PC-3 (cell line): Measurements from ENCODE around the gene MRPL46. TPM values are rescaled to one million over a fixed set of nuclear protein-coding genes. Genes with fewer than 3 reads are reported as not detected.

ENCODE experiments used
- ATAC-seq: fragments of 200-7000 bp; cut with Tn5 transposase; 2 replicates; pipeline ENCODE4 v1.9.1; 2020; ENCODE audit warnings: mild to moderate bottlenecking, moderate library complexity
- BruUV-seq: library from RNA; stranded (reverse); fragments of 400-500 nt; replicated peaks from 2 replicates; lab custom pipeline; 2021; lab: Mats Ljungman, UMichigan
- CTCF ChIA-PET: fragments of 300-600 bp; sonication (Branson Sonifier 250); formaldehyde crosslinking; loops from one replicate; lab custom pipeline; 2022; ENCODE audit warnings: antibody characterized with exemption; lab: Charles Lee
- POLR2A ChIA-PET: fragments of 300-600 bp; sonication (Branson Sonifier 250); formaldehyde crosslinking; loops from one replicate; lab custom pipeline; 2022; ENCODE audit warnings: antibody characterized with exemption; ENCODE audit not compliant: unreplicated experiment; lab: Charles Lee
- DNase-seq: peaks from one replicate; pipeline ENCODE4 v3.0.0-alpha.2; 2015
- H2AFZ ChIP-seq: fragments of 300-600 bp; sonication (generic); 2 replicates; pipeline ENCODE4 v1.6.0; 2016; ENCODE audit warnings: antibody characterized with exemption, low read length
- H3F3A ChIP-seq: fragments of 300-600 bp; sonication (generic); one replicate; pipeline ENCODE4 v1.6.0; 2017; ENCODE audit warnings: antibody characterized with exemption, low read length, control low read depth, mild to moderate bottlenecking; ENCODE audit not compliant: unreplicated experiment
- H3K27ac ChIP-seq: fragments of 300-600 bp; sonication (generic); 2 replicates; pipeline ENCODE4 v1.5.1; 2016; ENCODE audit warnings: mild to moderate bottlenecking, low read length
- H3K27me3 ChIP-seq: fragments of 300-600 bp; sonication (generic); 2 replicates; pipeline ENCODE4 v1.6.1; 2016; ENCODE audit warnings: low read length, mixed read lengths
- H3K36me3 ChIP-seq: fragments of 300-600 bp; sonication (generic); 2 replicates; pipeline ENCODE4 v1.6.1; 2016; ENCODE audit warnings: low read depth, mixed run types, low read length, mixed read lengths
- H3K4me1 ChIP-seq: fragments of 300-600 bp; sonication (generic); 2 replicates; pipeline ENCODE4 v1.5.1; 2016; ENCODE audit warnings: low read length; ENCODE audit not compliant: insufficient read depth
- H3K4me2 ChIP-seq: fragments of 300-600 bp; sonication (generic); 2 replicates; pipeline ENCODE4 v1.6.0; 2016; ENCODE audit warnings: low read length
- H3K4me3 ChIP-seq: fragments of 300-600 bp; sonication (generic); 2 replicates; pipeline ENCODE4 v1.5.1; 2016; ENCODE audit warnings: mild to moderate bottlenecking, low read length, mixed read lengths
- H3K79me2 ChIP-seq: fragments of 300-600 bp; sonication (generic); 2 replicates; pipeline ENCODE4 v1.6.1; 2017; ENCODE audit warnings: low read length, mixed read lengths
- H3K9ac ChIP-seq: fragments of 300-600 bp; sonication (generic); 2 replicates; pipeline ENCODE4 v1.6.0; 2016; ENCODE audit warnings: mild to moderate bottlenecking, low read length
- H3K9me2 ChIP-seq: fragments of 300-600 bp; sonication (generic); replicated peaks from 2 replicates; pipeline ENCODE4 v1.6.1; 2016; ENCODE audit warnings: mixed run types, low read length, mixed read lengths
- H3K9me3 ChIP-seq: fragments of 300-600 bp; sonication (generic); 2 replicates; pipeline ENCODE4 v1.6.1; 2016; ENCODE audit warnings: low read length, mixed read lengths
- H4K20me1 ChIP-seq: fragments of 300-600 bp; sonication (generic); 2 replicates; pipeline ENCODE4 v1.6.1; 2016; ENCODE audit warnings: low read length, mixed read lengths
- EZH2 ChIP-seq: fragments of 300-600 bp; sonication (generic); IDR thresholded peaks from one replicate; pipeline ENCODE4 v1.6.1; 2017; ENCODE audit warnings: antibody characterized with exemption, mild to moderate bottlenecking, low read length; ENCODE audit not compliant: unreplicated experiment
- EZH2phosphoT487 ChIP-seq: fragments of 300-600 bp; sonication (generic); IDR thresholded peaks from 2 replicates; pipeline ENCODE4 v1.6.1; 2018; ENCODE audit warnings: mild to moderate bottlenecking, antibody characterized with exemption, low read length, borderline replicate concordance
- intact Hi-C: fragments of 100-400 bp; cut with micrococcal nuclease; formaldehyde crosslinking; loops from 2 replicates; pipeline ENCODE4 v1.9.0; 2023
- total RNA-seq: library from RNA; depleted of rRNA; stranded (reverse); fragments of >200 nt; gene quantifications from 2 replicates; pipeline ENCODE4 v1.2.3, GENCODE V29; 2014
- TF ChIP-seq, protein P1 (sequence below): fragments of 300-600 bp; sonication (generic); conservative IDR thresholded peaks from 2 replicates; pipeline ENCODE4 v1.5.1; 2017; ENCODE audit warnings: antibody characterized with exemption, low read depth, mild to moderate bottlenecking, low read length

The MRPL46 gene
- total RNA-seq, 1 experiment from 2014 or later, result 33.9 TPM

DNA sequence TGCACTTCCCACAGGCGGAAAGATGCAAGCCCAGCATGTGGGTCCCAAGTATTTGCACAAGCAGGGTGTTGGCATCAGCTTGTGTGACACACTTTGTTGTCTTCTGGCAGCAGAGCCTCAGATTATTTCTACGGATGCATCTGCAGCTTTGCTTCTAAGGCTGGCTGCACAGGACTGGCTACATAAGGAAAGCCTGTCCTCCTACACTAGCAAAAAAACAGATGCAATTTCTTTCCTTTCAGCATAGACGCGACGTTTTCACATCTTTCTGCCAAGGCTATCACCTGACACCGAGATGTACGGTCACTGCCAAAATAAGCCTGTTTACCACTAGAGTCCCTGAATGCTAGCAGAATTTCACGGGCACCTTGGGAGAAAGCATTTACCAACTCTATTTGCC, 13.8 kb upstream of the MRPL46 start:
- H3K9me2 ChIP-seq, result no peaks in the 10 kb centered on the region
- no peak overlapping the region for H3K4me2 ChIP-seq
- no peaks in the 10 kb centered on the region for H3F3A ChIP-seq
- TF ChIP-seq EZH2phosphoT487, result no peak
- TF ChIP-seq EZH2, result no peak
- TF ChIP-seq, protein P1, sequence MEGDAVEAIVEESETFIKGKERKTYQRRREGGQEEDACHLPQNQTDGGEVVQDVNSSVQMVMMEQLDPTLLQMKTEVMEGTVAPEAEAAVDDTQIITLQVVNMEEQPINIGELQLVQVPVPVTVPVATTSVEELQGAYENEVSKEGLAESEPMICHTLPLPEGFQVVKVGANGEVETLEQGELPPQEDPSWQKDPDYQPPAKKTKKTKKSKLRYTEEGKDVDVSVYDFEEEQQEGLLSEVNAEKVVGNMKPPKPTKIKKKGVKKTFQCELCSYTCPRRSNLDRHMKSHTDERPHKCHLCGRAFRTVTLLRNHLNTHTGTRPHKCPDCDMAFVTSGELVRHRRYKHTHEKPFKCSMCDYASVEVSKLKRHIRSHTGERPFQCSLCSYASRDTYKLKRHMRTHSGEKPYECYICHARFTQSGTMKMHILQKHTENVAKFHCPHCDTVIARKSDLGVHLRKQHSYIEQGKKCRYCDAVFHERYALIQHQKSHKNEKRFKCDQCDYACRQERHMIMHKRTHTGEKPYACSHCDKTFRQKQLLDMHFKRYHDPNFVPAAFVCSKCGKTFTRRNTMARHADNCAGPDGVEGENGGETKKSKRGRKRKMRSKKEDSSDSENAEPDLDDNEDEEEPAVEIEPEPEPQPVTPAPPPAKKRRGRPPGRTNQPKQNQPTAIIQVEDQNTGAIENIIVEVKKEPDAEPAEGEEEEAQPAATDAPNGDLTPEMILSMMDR, result no peak
- CTCF ChIA-PET, result no interaction called here
- H4K20me1 ChIP-seq, result no peaks in the 10 kb centered on the region
- H3K27ac ChIP-seq, result no peak overlapping the region
- intact Hi-C loops, result no loop called here
- no peaks in the 10 kb centered on the region for H3K9me3 ChIP-seq
- no peaks in the 10 kb centered on the region for H3K79me2 ChIP-seq
- H3K27me3 ChIP-seq, result no peaks in the 10 kb centered on the region
- no peaks in the 10 kb centered on the region for H3K4me1 ChIP-seq
- no peak overlapping the region for H2AFZ ChIP-seq
- no peak overlapping the region for H3K9ac ChIP-seq
- H3K4me3 ChIP-seq, result no peak overlapping the region
- ATAC-seq, result no peak
- BruUV-seq, result no TSS peak
- no peak for DNase-seq
- H3K36me3 ChIP-seq, result peaks cover 19% of the 10 kb centered on the region
- POLR2A ChIA-PET, result no interaction called here

DNA sequence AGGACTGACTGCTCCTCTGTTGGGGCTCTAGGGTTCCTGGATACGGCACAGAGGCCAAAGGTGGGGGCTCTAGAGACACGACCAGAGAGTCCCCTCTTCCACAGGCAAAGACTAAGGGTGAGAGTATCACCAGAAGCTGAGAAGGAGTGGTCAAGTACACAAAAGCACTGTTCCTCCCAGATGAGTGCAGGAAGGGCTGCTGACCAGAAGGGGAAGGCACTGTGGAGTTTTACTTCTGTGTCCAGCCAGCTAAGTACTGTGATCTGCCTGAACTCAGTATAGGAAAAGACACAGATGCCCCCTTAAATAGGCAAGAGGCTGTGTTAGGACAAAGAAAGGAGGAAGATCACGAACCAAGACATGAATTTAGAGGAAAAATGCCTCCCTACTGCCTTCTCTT, 12.0 kb upstream of the MRPL46 start:
- ATAC-seq, result no peak
- DNase-seq, result no peak

DNA sequence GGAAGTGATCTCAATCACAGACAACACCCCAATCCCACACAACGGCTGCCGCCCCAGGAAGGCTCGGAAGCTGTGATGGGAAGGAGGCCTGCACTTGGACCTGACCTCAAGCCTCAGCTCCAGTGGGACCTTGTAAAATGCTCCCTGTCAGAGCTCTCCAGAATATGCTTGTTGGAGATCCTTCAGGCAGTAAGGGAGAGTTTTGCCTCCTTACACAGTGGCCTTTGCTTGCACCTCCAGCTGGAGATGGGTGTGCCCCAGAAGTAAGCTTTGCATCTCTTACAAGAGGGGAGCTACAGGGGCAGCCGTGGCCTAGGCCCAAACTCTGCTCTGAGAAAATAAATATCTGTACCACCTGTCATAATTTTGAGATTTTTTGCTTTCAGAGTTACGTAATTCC, 10.7 kb upstream of the MRPL46 start:
- H3K9ac ChIP-seq, result no peak overlapping the region
- no peak for TF ChIP-seq EZH2
- TF ChIP-seq, protein P1, result no peak
- no peak for TF ChIP-seq EZH2phosphoT487
- H3K36me3 ChIP-seq, result peaks cover 26% of the 10 kb centered on the region
- ChIA-PET CTCF (no interaction called here), POLR2A (no interaction called here)
- no peaks in the 10 kb centered on the region for H3K79me2 ChIP-seq
- no peak for DNase-seq
- no peaks in the 10 kb centered on the region for H3K4me1 ChIP-seq
- ATAC-seq, result no peak
- no peaks in the 10 kb centered on the region for H3F3A ChIP-seq
- no peak overlapping the region for H3K4me2 ChIP-seq
- no peaks in the 10 kb centered on the region for H3K27me3 ChIP-seq
- H3K9me3 ChIP-seq, result no peaks in the 10 kb centered on the region
- no peak overlapping the region for H3K4me3 ChIP-seq
- no peak overlapping the region for H2AFZ ChIP-seq
- no peaks in the 10 kb centered on the region for H3K9me2 ChIP-seq
- no peak overlapping the region for H3K27ac ChIP-seq
- H4K20me1 ChIP-seq, result no peaks in the 10 kb centered on the region
- no TSS peak for BruUV-seq
- intact Hi-C loops, result no loop called here

More for the DNA sequence above, 12.0 kb upstream of the MRPL46 start:
- no peaks in the 10 kb centered on the region for H3K79me2 ChIP-seq
- H3K4me2 ChIP-seq, result no peak overlapping the region
- H3K9me3 ChIP-seq, result no peaks in the 10 kb centered on the region
- H3K4me3 ChIP-seq, result no peak overlapping the region
- H3K36me3 ChIP-seq, result peaks cover 22% of the 10 kb centered on the region
- intact Hi-C loops, result no loop called here
- no peaks in the 10 kb centered on the region for H3K27me3 ChIP-seq
- no peaks in the 10 kb centered on the region for H3K9me2 ChIP-seq
- H4K20me1 ChIP-seq, result no peaks in the 10 kb centered on the region
- POLR2A ChIA-PET, result no interaction called here
- no peaks in the 10 kb centered on the region for H3K4me1 ChIP-seq
- H2AFZ ChIP-seq, result no peak overlapping the region
- TF ChIP-seq EZH2phosphoT487, result no peak
- no peak for TF ChIP-seq EZH2
- TF ChIP-seq, protein P1, result 0 out of 2 replicates have a peak, but pooled peaks have one; percentile 10
- CTCF ChIA-PET, result interaction anchor here (0.6 kb wide), 1 partner anchor 437 kb away, joined by 12 read pairs; no protein-coding TSS in a partner anchor
- no peak overlapping the region for H3K9ac ChIP-seq
- H3F3A ChIP-seq, result no peaks in the 10 kb centered on the region
- H3K27ac ChIP-seq, result no peak overlapping the region
- BruUV-seq, result no TSS peak
